Esophagus muscularis mucosa (tissue), 3 donors: ENCODE data around the gene CCDC182.

Experiments used
- CTCF ChIP-seq, 3 experiments: fragments of 200-600 bp in 2 of 3; fragments of 450-650 bp in 1 of 3; sonication (generic) in 2 of 3; IDR thresholded peaks; one replicate each; pipeline ENCODE4 v1.5.1; 2017 to 2019; ENCODE audit warnings: antibody characterized with exemption in 3 of 3, mild to moderate bottlenecking in 2 of 3, moderate library complexity in 1 of 3
- POLR2A ChIP-seq: fragments of 450-650 bp; IDR thresholded peaks from one replicate; pipeline ENCODE4 v1.6.1; 2017; ENCODE audit warnings: antibody characterized with exemption, moderate library complexity, mild to moderate bottlenecking, low read depth
- POLR2AphosphoS5 ChIP-seq, 2 donors: sonication (generic); formaldehyde crosslinking; IDR thresholded peaks; one replicate each; pipeline ENCODE4 v1.6.1; 2017; ENCODE audit warnings: antibody characterized with exemption in 2 of 2

- TF ChIP-seq CTCF (IDR thresholded peaks at IDR 0.05) (no peak), POLR2AphosphoS5 (IDR thresholded peaks at IDR 0.05) (no peak), POLR2A (no peak)
Observed at GRCh38 chr17:57723427-57724025, 21.6 kb downstream of the CCDC182 start.
